Lower leg skin (tissue), 4 donors: ENCODE measurements around the gene NAALADL2. TPM values are rescaled to one million over a fixed set of nuclear protein-coding genes. Genes with fewer than 3 reads are reported as not detected.

Source experiments
- DNase-seq, 2 donors: peaks; one replicate each; pipeline ENCODE4 v3.0.0-alpha.2; 2019; ENCODE audit warnings: low spot score in 2 of 2
- H3K4me3 ChIP-seq: fragments of 200-600 bp; sonication (generic); 2 replicates; pipeline ENCODE4 v1.5.1; 2017; ENCODE audit warnings: mild to moderate bottlenecking, low read depth; ENCODE audit not compliant: poor library complexity, severe bottlenecking
- POLR2A ChIP-seq, 2 donors: fragments of 450-650 bp; IDR thresholded peaks; one replicate each; pipeline ENCODE4 v1.6.1; 2016 to 2017; ENCODE audit warnings: antibody characterized with exemption in 2 of 2, mild to moderate bottlenecking in 1 of 2, moderate library complexity in 1 of 2
- WGBS, 2 donors: methylation state at CpG; one replicate each; pipeline ENCODE4 v1.1.5; 2018; 5-methylcytosine and 5-hydroxymethylcytosine counted together
- intact Hi-C: fragments of 100-400 bp; cut with DNase I; formaldehyde crosslinking; loops from one replicate; pipeline ENCODE4 v1.15.0; 2023; ENCODE audit warnings: low total_unique reads
- total RNA-seq, 4 donors: library from RNA; depleted of rRNA; stranded (reverse); fragments of >200 nt; gene quantifications; one replicate each; pipeline ENCODE4 v1.1.0, GENCODE V29; 2016
- TF ChIP-seq, protein P1 (sequence below), 3 donors: fragments of 450-650 bp; IDR thresholded peaks; one replicate each; pipeline ENCODE4 v1.5.1; 2016; ENCODE audit warnings: antibody characterized with exemption in 3 of 3, mild to moderate bottlenecking in 3 of 3, moderate library complexity in 2 of 3

NAALADL2 gene
- total RNA-seq, 4 donors from 2014 or later = 3.6 to 8.1 (median 4.6) TPM

GRCh38 chr3:175308097-175308496, 449.0 kb downstream of the NAALADL2 start:
- H3K4me3 ChIP-seq = no peak overlapping the region
- intact Hi-C loops = no loop called here
- TF ChIP-seq, protein P1, sequence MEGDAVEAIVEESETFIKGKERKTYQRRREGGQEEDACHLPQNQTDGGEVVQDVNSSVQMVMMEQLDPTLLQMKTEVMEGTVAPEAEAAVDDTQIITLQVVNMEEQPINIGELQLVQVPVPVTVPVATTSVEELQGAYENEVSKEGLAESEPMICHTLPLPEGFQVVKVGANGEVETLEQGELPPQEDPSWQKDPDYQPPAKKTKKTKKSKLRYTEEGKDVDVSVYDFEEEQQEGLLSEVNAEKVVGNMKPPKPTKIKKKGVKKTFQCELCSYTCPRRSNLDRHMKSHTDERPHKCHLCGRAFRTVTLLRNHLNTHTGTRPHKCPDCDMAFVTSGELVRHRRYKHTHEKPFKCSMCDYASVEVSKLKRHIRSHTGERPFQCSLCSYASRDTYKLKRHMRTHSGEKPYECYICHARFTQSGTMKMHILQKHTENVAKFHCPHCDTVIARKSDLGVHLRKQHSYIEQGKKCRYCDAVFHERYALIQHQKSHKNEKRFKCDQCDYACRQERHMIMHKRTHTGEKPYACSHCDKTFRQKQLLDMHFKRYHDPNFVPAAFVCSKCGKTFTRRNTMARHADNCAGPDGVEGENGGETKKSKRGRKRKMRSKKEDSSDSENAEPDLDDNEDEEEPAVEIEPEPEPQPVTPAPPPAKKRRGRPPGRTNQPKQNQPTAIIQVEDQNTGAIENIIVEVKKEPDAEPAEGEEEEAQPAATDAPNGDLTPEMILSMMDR (IDR thresholded peaks at IDR 0.05) = no peak
- no peak for TF ChIP-seq POLR2A (IDR thresholded peaks at IDR 0.05)
- WGBS, 2 donors = 76 to 84% methylated on average over 6 of the region's 6 CpGs
- no peak for DNase-seq

- no peak overlapping the region for H3K4me3 ChIP-seq
- no peak for DNase-seq
- no peak for TF ChIP-seq POLR2A (IDR thresholded peaks at IDR 0.05)
- TF ChIP-seq, protein P1 (IDR thresholded peaks at IDR 0.05) = no peak
- intact Hi-C loops = no loop called here
- 93 to 96% methylated on average over 2 of the region's 2 CpGs for WGBS, 2 donors
Observed at GRCh38 chr3:175310046-175310445, 450.9 kb downstream of the NAALADL2 start.

DNA sequence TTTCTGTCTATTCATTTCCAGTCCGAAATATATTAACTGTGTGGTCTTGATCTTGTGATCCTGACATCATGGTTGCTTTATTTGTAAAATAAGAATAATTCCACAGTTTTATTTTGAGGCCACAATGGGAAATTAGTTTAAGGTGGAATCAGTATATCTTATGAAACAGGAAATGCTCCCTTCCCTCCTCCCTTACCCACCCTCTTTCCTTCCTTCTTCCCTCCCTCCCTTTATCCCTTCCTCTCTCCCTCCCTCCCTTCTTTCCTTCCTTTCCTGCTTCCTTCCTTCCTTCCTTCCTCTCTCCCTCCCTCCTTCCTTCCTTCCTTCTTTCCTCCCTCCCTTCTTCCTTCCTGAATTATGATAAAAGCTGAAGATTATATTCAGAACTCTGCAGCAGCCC, 452.3 kb downstream of the NAALADL2 start:
- intact Hi-C loops = no loop called here
- no peak for DNase-seq
- H3K4me3 ChIP-seq = no peak overlapping the region
- TF ChIP-seq, protein P1 (IDR thresholded peaks at IDR 0.05) = no peak
- no peak for TF ChIP-seq POLR2A (IDR thresholded peaks at IDR 0.05)
- WGBS, 2 donors = 93 to 94% methylated on average over 1 of the region's 1 CpG

- intact Hi-C loops = no loop called here
- TF ChIP-seq POLR2A (IDR thresholded peaks at IDR 0.05) = no peak
- TF ChIP-seq, protein P1 (IDR thresholded peaks at IDR 0.05) = no peak
- WGBS, 2 donors = 75 to 76% methylated on average over 3 of the region's 3 CpGs
Observed at GRCh38 chr3:175311946-175312345, 452.8 kb downstream of the NAALADL2 start.

DNA sequence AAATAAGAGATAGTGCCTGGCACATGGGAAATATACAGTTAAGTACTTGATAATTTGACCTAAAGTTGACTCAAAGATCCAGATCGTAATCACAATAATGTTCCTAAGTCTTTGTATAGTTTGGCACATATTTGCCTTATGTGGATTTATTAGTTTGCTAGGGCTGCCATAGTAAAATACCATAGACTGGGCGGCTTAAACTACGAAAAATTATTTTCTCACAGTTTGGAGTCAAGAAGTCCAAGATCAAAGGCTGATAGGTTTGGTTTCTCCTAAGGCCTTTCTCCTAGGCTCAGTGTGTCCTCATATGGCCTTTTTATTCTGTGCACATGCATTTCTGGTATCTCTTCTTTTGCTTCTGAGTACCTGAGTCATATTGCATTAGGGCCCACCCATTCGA, 453.7 kb downstream of the NAALADL2 start:
- TF ChIP-seq POLR2A (IDR thresholded peaks at IDR 0.05) = no peak
- TF ChIP-seq, protein P1 (IDR thresholded peaks at IDR 0.05) = no peak
- H3K4me3 ChIP-seq = no peak overlapping the region
- intact Hi-C loops = no loop called here
- 63 to 73% methylated on average over 4 of the region's 4 CpGs for WGBS, 2 donors
- no peak for DNase-seq

More at GRCh38 chr3:175311946-175312345, 452.8 kb downstream of the NAALADL2 start:
- H3K4me3 ChIP-seq = no peak overlapping the region
- no peak for DNase-seq

- DNase-seq = no peak
- no peak for TF ChIP-seq POLR2A (IDR thresholded peaks at IDR 0.05)
- TF ChIP-seq, protein P1 (IDR thresholded peaks at IDR 0.05) = no peak
- 49 to 55% methylated on average over 1 of the region's 1 CpG for WGBS, 2 donors
- H3K4me3 ChIP-seq = no peak overlapping the region
- intact Hi-C loops = no loop called here
Observed at GRCh38 chr3:175316799-175317198, 457.7 kb downstream of the NAALADL2 start.
